ENCODE results near the gene ATRIP.

Gene ATRIP

DNA sequence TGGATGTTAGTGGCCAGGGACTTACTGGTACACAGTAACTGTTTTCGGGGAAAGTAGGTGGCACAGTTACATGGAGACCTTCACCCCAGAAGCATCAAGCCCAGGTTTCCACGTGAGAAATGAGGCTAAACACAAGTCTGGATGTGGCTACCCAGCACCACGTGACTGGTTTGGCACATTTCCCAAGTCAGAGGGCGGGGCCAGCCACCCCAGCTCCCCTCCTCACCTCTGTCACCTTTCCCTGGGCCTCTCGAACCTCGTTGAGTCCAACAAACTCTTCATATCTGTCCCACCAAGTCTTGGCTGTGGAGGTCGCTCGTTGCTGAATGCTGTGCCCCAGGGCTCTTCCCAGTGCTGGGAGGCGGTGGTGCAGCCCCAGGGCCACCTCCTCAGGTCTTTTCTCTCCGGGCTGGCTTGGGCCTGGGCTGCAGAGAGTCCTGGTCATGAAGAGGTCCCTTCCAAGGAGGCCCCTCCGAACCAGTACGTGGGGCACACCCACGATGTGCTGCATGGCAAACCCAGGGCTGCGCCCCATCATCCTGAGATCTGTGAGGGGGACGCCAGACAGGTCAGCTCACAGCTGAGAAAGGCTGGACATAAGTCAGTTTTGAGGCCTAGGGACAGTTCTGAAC lies 11.8 kb upstream of the ATRIP start:
- H2BK120ac ChIP-seq (ENCODE audit: low read depth, low read length), result no peak overlapping the region
- no peak overlapping the region for H2BK15ac ChIP-seq (ENCODE audit: low read depth, poor library complexity, severe bottlenecking)
- WGBS, result 93% methylated on average over 15 of the region's 15 CpGs
- peaks cover 24 to 29% of the 10 kb centered on the region in 2 experiments for H3K36me3 ChIP-seq (ENCODE audit: control insufficient read depth in 1 of 2, insufficient read depth in 2 of 2, low read depth in 1 of 2, low read length in 2 of 2)
- no peak for DNase-seq
- H3K4me1 ChIP-seq (ENCODE audit: control insufficient read depth, insufficient read depth, low read depth, low read length), result peaks cover 34% of the 10 kb centered on the region
- H2BK5ac ChIP-seq (ENCODE audit: low read depth, low read length, poor library complexity, severe bottlenecking), result no peak overlapping the region
- no peak overlapping the region for H3K27ac ChIP-seq (ENCODE audit: low read length, poor library complexity, severe bottlenecking)
- H3K4ac ChIP-seq (ENCODE audit: low read depth in 1 of 2, low read length in 2 of 2), result no peak overlapping the region
- peak overlapping the region; percentile 72 for H3K9ac ChIP-seq (ENCODE audit: low read length)
- no peak overlapping the region for H3K14ac ChIP-seq (ENCODE audit: low read length in 2 of 2)
- H3K4me2 ChIP-seq (ENCODE audit: low read length, poor library complexity, severe bottlenecking), result no peak overlapping the region
- no peak overlapping the region for H4K91ac ChIP-seq (ENCODE audit: low read length)
- H2BK12ac ChIP-seq (ENCODE audit: low read length in 2 of 2), result no peak overlapping the region
- peak overlapping the region; percentile 27 for H2AK5ac ChIP-seq (ENCODE audit: low read length, severe bottlenecking)
- H2AFZ ChIP-seq (ENCODE audit: low read depth, low read length), result no peak overlapping the region
- no peaks in the 10 kb centered on the region for H3K27me3 ChIP-seq (ENCODE audit: control insufficient read depth in 1 of 2, insufficient read depth in 1 of 2, low read length in 2 of 2)
- peak overlapping the region in 1 of 2 experiments; percentile 72 for H3K4me3 ChIP-seq (ENCODE audit: insufficient read depth in 1 of 2, low read depth in 1 of 2, low read length in 2 of 2)
- no peak overlapping the region for H3K18ac ChIP-seq (ENCODE audit: low read depth in 1 of 2, low read length in 2 of 2)
- peaks cover 21% of the 10 kb centered on the region for H3K79me1 ChIP-seq (replicated peaks; ENCODE audit: low read length, poor library complexity, severe bottlenecking)
- peak overlapping the region; percentile 0 for H4K8ac ChIP-seq (ENCODE audit: low read length)
- H3K23ac ChIP-seq (ENCODE audit: low read length in 2 of 2), result no peak overlapping the region
- H3K9me3 ChIP-seq (ENCODE audit: control insufficient read depth, low read length), result no peaks in the 10 kb centered on the region

DNA sequence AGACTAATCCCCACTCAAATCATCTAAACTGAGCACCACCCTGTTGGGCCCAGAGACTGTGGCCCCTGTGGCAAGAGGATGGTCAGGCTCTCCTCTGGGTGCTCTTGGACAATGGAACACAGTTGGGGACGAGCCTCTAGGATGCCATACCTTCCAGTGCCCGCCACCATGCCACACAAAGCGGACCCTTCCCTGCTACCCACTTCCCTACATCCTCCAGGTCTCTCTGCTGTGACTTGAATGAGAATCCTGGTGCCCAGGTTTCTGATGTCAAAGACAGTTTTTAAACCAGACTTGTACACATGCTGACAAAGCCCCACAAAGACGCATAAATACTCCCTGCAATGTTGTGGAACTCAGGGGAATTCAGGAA lies 11.3 kb upstream of the ATRIP start:
- no peak overlapping the region for H3K14ac ChIP-seq (ENCODE audit: low read length in 2 of 2)
- H2AK5ac ChIP-seq (ENCODE audit: low read length, severe bottlenecking), result no peak overlapping the region
- H2BK15ac ChIP-seq (ENCODE audit: low read depth, poor library complexity, severe bottlenecking), result no peak overlapping the region
- H3K9ac ChIP-seq (ENCODE audit: low read length), result peak overlapping the region; percentile 72
- no peak overlapping the region for H2BK5ac ChIP-seq (ENCODE audit: low read depth, low read length, poor library complexity, severe bottlenecking)
- no peak overlapping the region for H4K91ac ChIP-seq (ENCODE audit: low read length)
- no peaks in the 10 kb centered on the region for H3K27me3 ChIP-seq (ENCODE audit: control insufficient read depth in 1 of 2, insufficient read depth in 1 of 2, low read length in 2 of 2)
- no peak overlapping the region for H2BK120ac ChIP-seq (ENCODE audit: low read depth, low read length)
- H3K9me3 ChIP-seq (ENCODE audit: control insufficient read depth, low read length), result no peaks in the 10 kb centered on the region
- H3K36me3 ChIP-seq (ENCODE audit: control insufficient read depth in 1 of 2, insufficient read depth in 2 of 2, low read depth in 1 of 2, low read length in 2 of 2), result peaks cover 24 to 29% of the 10 kb centered on the region in 2 experiments
- H3K79me1 ChIP-seq (replicated peaks; ENCODE audit: low read length, poor library complexity, severe bottlenecking), result peaks cover 21% of the 10 kb centered on the region
- H3K4ac ChIP-seq (ENCODE audit: low read depth in 1 of 2, low read length in 2 of 2), result no peak overlapping the region
- 88% methylated on average over 4 of the region's 4 CpGs for WGBS
- H3K4me1 ChIP-seq (ENCODE audit: control insufficient read depth, insufficient read depth, low read depth, low read length), result peaks cover 30% of the 10 kb centered on the region
- no peak overlapping the region for H3K27ac ChIP-seq (ENCODE audit: low read length, poor library complexity, severe bottlenecking)
- DNase-seq, result no peak
- peak overlapping the region; percentile 0 for H4K8ac ChIP-seq (ENCODE audit: low read length)
- no peak overlapping the region for H2BK12ac ChIP-seq (ENCODE audit: low read length in 2 of 2)
- H3K23ac ChIP-seq (ENCODE audit: low read length in 2 of 2), result no peak overlapping the region
- no peak overlapping the region for H3K4me3 ChIP-seq (ENCODE audit: insufficient read depth in 1 of 2, low read depth in 1 of 2, low read length in 2 of 2)
- no peak overlapping the region for H2AFZ ChIP-seq (ENCODE audit: low read depth, low read length)
- no peak overlapping the region for H3K4me2 ChIP-seq (ENCODE audit: low read length, poor library complexity, severe bottlenecking)
- no peak overlapping the region for H3K18ac ChIP-seq (ENCODE audit: low read depth in 1 of 2, low read length in 2 of 2)

GRCh38 chr3:48435774-48436476 lies 10.6 kb upstream of the ATRIP start:
- Histone ChIP-seq H2BK15ac (ENCODE audit: low read depth, poor library complexity, severe bottlenecking) (no peak overlapping the region), H3K4ac (ENCODE audit: low read depth in 1 of 2, low read length in 2 of 2) (no peak overlapping the region), H2AK5ac (ENCODE audit: low read length, severe bottlenecking) (no peak overlapping the region), H3K9ac (ENCODE audit: low read length) (peak overlapping the region; percentile 72), H3K18ac (ENCODE audit: low read depth in 1 of 2, low read length in 2 of 2) (no peak overlapping the region), H3K9me3 (ENCODE audit: control insufficient read depth, low read length) (no peaks in the 10 kb centered on the region), H3K14ac (ENCODE audit: low read length in 2 of 2) (no peak overlapping the region), H4K8ac (ENCODE audit: low read length) (no peak overlapping the region), H3K4me2 (ENCODE audit: low read length, poor library complexity, severe bottlenecking) (no peak overlapping the region), H3K79me1 (replicated peaks; ENCODE audit: low read length, poor library complexity, severe bottlenecking) (peaks cover 21% of the 10 kb centered on the region), H2BK5ac (ENCODE audit: low read depth, low read length, poor library complexity, severe bottlenecking) (no peak overlapping the region), H2AFZ (ENCODE audit: low read depth, low read length) (no peak overlapping the region), H3K27me3 (ENCODE audit: control insufficient read depth in 1 of 2, insufficient read depth in 1 of 2, low read length in 2 of 2) (no peaks in the 10 kb centered on the region), H2BK120ac (ENCODE audit: low read depth, low read length) (no peak overlapping the region), H4K91ac (ENCODE audit: low read length) (no peak overlapping the region), H2BK12ac (ENCODE audit: low read length in 2 of 2) (no peak overlapping the region), H3K4me1 (ENCODE audit: control insufficient read depth, insufficient read depth, low read depth, low read length) (peaks cover 25% of the 10 kb centered on the region), H3K27ac (ENCODE audit: low read length, poor library complexity, severe bottlenecking) (no peak overlapping the region), H3K4me3 (ENCODE audit: insufficient read depth in 1 of 2, low read depth in 1 of 2, low read length in 2 of 2) (no peak overlapping the region), H3K36me3 (ENCODE audit: control insufficient read depth in 1 of 2, insufficient read depth in 2 of 2, low read depth in 1 of 2, low read length in 2 of 2) (peaks cover 24% of the 10 kb centered on the region in 2 experiments), H3K23ac (ENCODE audit: low read length in 2 of 2) (no peak overlapping the region)
- peak; percentile 84 for DNase-seq
- 48% methylated on average over 7 of the region's 7 CpGs for WGBS

GRCh38 chr3:48436477-48436787 lies 10.1 kb upstream of the ATRIP start:
- Histone ChIP-seq H3K4me3 (ENCODE audit: insufficient read depth in 1 of 2, low read depth in 1 of 2, low read length in 2 of 2) (no peak overlapping the region), H2BK5ac (ENCODE audit: low read depth, low read length, poor library complexity, severe bottlenecking) (no peak overlapping the region), H2AFZ (ENCODE audit: low read depth, low read length) (no peak overlapping the region), H3K23ac (ENCODE audit: low read length in 2 of 2) (no peak overlapping the region), H2BK15ac (ENCODE audit: low read depth, poor library complexity, severe bottlenecking) (peak overlapping the region; percentile 44), H3K4me1 (ENCODE audit: control insufficient read depth, insufficient read depth, low read depth, low read length) (peaks cover 25% of the 10 kb centered on the region), H3K9me3 (ENCODE audit: control insufficient read depth, low read length) (no peaks in the 10 kb centered on the region), H3K9ac (ENCODE audit: low read length) (no peak overlapping the region), H2AK5ac (ENCODE audit: low read length, severe bottlenecking) (no peak overlapping the region), H3K79me1 (replicated peaks; ENCODE audit: low read length, poor library complexity, severe bottlenecking) (peaks cover 21% of the 10 kb centered on the region), H4K91ac (ENCODE audit: low read length) (no peak overlapping the region), H3K4me2 (ENCODE audit: low read length, poor library complexity, severe bottlenecking) (no peak overlapping the region), H3K36me3 (ENCODE audit: control insufficient read depth in 1 of 2, insufficient read depth in 2 of 2, low read depth in 1 of 2, low read length in 2 of 2) (peaks cover 21 to 26% of the 10 kb centered on the region in 2 experiments), H3K27ac (ENCODE audit: low read length, poor library complexity, severe bottlenecking) (no peak overlapping the region), H2BK120ac (ENCODE audit: low read depth, low read length) (no peak overlapping the region), H3K4ac (ENCODE audit: low read depth in 1 of 2, low read length in 2 of 2) (no peak overlapping the region), H3K14ac (ENCODE audit: low read length in 2 of 2) (no peak overlapping the region), H2BK12ac (ENCODE audit: low read length in 2 of 2) (no peak overlapping the region), H3K27me3 (ENCODE audit: control insufficient read depth in 1 of 2, insufficient read depth in 1 of 2, low read length in 2 of 2) (no peaks in the 10 kb centered on the region), H3K18ac (ENCODE audit: low read depth in 1 of 2, low read length in 2 of 2) (no peak overlapping the region), H4K8ac (ENCODE audit: low read length) (no peak overlapping the region)
- WGBS, result 41% methylated on average over 1 of the region's 1 CpG
- DNase-seq, result no peak
